NK-92 (cell line): ENCODE data around the gene TRMT61B.

Experiments
- DNase-seq: peaks from one replicate; lab custom pipeline; 2025; ENCODE audit not compliant: unreplicated experiment; lab: John Stamatoyannopoulos, UW

The TRMT61B gene

DNA sequence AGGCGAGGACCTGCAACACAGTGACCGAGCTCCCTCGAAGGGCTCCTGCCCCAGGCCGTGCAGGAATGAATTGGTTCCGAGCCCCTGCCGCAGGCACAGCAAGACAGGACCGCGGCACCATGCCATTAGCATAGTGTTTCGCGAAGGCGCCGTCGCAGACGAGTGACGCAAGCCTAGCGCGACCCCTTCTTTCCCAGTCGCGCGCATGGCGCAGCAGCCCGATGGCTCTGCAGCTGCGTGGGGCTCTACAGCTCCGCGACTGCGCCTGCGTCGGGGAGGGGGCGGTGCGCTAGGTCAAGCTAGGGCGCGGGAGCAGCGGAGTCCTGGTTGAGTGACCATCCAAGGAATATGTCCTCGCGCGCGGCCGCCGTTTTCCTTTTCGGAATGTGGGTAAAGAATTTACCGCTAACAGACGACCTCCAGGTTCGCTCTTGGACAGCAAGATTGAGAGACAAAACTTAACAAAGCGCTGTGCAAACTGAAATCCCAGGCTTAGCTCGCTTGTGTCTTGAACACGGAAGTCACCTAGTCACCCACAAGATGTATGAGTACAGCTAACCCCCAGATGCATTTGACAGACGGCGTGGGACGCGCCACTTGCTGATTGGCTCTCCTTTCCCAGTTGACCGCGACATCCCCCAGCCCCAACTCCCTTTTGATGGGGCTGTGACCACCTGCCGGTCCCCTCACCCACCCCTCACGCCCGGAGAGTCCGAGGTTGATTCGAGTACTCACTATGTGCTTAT lies at the start of gene TRMT61B:
TSS of gene TRMT61B (minus strand) at position 164 of the 746 bp plus-strand sequence. CDS start at position 132, 32 bp downstream.
- peak; percentile 74 for DNase-seq

DNA sequence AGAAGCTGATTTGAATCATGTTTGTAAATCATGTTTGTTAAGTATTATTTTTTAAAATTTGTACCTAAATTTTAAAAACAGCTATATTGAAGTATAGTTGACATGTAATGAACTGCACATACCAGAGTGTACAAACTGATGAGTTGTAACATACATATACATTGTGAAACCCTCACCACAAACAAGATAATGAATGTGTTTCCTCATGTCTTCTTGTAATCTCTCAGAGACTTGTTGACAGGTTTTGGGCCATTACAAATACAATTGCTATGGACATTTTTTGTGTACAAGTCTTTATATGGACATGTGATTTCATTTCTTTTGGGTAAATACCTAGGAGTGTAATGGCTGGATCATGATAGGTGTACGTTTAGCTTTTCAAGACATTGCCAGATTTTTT lies 45.8 kb upstream of the TRMT61B start:
- no peak for DNase-seq

DNA sequence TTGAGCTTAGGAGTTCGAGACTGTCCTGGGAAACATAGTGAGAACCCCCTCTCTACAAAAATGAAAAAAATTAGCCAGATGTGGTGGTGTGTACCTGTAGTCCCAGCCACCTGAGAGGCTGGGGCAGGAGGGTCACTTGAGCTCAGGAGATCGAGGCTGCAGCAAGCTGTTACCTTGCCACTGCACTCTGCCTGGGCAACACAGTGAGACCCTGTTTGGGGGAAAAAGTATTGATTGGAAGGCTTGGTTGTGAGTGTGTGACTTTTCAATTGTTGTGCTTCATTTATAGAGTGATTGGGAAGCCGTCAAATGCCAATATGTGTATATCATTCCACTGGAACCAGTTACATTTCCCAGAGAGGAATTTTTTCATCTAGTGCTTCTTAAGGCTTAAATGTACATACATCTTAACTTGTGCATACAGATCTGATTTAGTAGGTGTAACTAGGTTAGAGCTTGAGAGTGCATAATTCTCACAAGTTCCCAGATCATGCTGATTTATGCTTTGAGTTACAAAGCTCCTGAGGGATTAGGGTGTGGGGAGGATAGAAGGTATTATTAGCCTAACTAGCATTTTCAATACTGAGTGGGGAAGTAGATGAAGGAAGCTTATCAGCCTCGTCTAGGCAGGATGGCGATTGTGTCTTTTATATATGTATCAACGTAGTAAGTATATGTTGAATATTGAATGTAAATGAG lies 39.7 kb upstream of the TRMT61B start:
- no peak for DNase-seq

DNA sequence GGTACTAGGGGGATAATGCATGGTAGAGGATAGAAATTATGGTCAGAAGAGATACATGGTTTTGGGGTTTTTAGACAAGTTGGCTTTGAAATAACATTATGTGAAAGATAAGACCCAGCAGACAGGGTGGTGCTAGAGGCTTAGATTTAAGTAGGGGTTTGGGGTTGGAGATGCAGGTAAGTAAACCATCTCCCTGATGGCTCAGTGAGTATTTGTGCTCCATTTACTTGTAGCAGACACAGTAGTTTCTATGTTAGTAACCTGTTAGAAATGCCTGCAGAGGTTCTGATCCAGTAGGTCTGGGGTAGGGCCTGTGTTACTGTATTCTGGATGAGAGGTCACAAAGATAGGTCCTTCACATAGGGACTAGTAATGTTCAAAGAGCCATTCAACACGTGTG lies 38.1 kb upstream of the TRMT61B start:
- no peak for DNase-seq

DNA sequence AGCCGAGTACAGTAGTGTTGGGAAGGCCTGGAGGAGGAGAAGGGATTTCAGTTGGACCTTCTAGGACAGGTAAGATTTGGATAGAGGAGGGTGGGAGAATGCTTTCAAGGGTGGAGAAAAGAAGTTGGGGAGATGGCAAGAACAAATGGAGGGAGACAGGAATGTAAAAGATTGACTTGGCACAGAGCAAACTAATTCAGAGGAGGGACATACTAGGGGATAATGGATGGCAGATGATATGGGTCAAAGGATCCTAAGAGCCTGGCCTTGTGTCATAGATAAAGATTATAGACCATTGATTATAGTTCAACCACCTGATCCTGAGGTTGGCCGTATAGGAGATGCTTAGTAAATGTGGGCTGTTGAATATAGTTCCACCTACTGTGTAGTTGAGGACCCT lies 36.7 kb upstream of the TRMT61B start:
- DNase-seq: no peak

DNA sequence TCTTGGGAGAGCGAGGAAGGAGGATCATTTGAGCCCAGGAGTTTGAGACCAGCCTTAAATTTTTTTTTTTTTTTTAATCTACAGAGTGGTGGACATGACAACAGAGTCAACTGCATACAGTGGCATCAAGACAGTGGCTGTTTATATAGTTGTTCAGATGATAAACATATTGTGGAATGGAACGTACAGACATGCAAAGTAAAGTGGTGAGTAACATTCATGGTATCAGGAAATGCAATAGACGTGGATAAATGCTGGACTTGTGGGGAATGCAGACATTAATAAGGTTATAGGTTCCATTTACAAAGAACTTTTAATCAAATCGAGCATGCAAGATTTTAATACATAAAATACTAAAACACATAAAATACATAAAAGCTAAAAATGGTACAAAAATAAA lies 36.3 kb upstream of the TRMT61B start:
- DNase-seq: no peak

DNA sequence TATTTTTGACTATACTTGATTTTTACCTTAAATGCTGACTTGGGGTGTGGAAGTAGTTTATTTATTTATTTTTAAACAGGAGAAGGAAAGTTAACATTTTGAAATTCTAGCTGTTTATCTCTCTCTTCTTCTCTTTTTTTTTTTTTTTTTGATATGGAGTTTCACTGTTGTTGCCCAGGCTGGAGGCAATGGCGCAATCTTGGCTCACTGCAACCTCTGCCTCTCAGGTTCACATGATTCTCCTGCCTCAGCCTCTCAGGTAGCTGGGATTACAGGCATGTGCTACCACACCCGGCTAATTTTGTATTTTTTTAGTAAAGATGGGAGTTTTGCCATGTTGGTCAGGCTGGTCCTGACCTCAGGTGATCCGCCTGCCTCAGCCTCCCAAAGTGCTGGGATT lies 35.4 kb upstream of the TRMT61B start:
- DNase-seq: no peak

DNA sequence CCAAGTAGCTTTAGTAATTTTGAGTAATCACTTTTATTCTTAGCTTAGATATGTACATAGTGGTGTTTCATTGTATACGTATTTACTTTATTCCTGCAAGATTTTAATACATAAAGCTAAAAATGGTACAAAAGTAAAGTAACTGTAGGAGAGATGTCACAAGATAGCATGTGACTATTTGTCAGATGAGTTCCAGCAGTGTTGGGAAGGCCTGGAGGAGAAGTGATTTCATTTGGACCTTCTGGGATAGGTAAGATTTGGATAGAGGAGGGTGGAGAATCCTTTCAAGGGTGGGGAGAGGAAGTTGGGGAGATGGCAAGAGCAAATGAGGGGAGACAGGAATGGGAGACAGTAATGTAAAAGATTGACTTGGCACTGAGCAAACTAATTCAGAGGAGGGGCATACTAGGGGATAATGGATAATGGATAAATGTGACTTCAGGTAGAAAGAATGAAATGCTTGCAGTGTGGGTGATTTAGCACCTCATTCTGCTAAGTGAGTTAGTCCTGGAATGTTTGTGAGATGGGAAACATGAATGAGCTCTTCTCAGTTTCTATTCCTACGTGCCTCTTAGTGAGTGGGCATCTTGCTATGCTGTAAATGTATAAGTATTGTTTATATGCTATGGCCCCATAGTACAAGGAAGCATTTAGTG lies 34.8 kb upstream of the TRMT61B start:
- DNase-seq: no peak

DNA sequence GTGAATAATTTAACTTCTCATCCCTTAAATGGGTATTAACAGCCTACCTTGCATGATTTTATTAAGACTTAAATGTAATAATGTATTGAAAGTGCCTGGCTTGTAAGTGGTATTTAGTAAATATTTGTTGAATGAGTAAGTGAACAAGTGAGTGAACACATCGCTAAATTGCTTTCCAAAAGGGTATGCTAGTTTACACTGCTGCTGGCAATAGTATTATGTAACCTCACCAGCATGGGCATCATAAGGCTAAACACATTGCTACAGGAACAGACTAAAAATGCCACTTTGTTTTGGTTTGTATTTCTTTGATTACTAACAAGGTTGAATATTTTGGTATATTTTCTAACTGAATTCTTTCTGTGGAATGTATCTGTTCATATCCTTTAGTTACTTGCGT lies 34.2 kb upstream of the TRMT61B start:
- DNase-seq: no peak

DNA sequence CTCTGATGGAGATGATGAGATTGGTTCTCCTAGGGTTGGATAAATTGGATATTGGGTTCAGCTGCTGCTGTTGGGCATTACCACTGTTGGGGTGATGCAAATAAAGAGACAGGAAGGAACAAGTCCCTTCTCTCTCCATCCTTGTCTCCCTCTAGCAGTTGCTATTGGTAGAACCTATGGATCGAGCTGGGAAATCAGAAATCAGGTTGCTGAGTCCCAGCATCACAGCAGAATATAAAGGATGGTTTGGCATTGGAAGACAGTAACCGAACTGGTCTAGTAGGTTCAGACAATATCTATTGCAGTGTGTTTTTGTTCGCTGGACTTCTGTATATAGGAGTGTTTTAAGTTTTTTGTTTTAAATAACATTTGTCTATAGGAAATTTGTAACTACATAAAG lies 32.5 kb upstream of the TRMT61B start:
- no peak for DNase-seq

DNA sequence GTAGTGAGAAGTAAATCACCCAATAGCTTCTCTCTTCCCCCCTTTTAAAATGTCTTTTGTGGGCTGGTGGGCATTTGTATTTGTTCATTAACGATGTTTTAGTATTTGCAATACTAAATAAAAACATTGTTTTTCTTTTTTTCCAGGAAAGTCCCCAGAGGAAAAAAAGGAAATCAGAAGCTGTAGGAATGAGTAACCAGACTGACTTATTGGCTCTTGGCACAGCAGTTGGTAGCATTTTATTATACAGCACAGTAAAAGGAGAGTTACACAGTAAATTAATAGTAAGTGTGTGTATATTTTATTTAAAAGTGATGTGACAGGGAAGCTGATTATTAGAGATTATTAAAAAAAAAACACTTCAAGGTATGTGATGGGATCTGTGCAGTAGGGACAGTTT lies 31.7 kb upstream of the TRMT61B start:
- DNase-seq: no peak

DNA sequence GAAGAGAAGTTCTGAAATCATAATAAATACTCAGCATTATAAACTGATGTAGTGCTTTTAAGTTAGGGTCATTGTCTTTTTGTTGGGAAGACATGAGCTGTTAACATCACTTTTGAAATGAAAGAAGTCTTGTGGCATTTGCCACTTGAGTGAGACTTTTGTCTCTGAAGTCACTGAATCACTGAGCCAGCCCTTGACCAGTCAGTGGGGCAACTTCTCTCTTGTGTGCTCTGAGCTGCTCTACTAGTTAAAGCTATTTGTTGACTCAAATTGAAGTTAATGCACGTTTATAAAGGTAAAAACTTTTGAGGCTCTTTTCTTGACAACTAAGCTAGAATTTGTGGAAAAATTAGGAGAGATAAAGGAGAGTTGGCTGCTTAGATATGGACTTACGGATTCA lies 31.1 kb upstream of the TRMT61B start:
- DNase-seq: no peak

DNA sequence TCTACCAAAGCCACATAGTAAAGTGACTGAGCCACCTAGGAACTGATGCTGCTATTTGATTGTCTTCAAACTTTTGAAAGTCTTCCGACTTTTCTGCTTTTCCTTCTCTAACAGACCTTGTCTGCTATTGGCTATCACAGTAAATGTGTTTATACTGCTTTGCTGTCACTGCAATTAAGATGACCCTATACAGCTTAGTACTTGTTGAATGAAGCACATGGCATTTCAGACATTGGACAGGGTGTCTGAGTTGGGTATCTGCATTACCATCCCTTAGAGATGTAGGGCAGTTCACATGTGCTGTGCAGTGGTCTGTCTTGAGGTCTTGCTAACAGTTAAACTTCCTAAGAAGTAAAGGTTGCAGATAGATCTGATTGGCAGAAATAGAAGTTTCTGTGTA lies 27.9 kb upstream of the TRMT61B start:
- no peak for DNase-seq

DNA sequence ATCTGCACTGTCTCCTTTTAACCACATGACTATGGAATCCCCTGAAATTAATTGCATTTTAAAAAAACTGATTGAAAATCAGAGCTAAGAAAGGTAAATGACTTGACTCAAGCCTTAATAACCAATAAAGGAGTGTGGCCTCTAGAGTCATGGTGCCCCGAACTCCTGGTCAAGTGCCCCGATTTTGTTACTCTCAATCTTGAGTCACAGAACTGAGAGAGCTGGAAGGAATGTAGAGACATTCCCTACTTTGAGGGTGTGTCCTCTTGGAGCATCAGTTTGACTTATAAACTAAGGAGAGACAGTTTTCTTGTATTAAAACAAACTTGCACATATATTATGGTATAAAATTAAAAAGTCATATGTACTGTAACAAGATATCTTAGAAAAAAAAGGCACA lies 26.8 kb upstream of the TRMT61B start:
- no peak for DNase-seq

DNA sequence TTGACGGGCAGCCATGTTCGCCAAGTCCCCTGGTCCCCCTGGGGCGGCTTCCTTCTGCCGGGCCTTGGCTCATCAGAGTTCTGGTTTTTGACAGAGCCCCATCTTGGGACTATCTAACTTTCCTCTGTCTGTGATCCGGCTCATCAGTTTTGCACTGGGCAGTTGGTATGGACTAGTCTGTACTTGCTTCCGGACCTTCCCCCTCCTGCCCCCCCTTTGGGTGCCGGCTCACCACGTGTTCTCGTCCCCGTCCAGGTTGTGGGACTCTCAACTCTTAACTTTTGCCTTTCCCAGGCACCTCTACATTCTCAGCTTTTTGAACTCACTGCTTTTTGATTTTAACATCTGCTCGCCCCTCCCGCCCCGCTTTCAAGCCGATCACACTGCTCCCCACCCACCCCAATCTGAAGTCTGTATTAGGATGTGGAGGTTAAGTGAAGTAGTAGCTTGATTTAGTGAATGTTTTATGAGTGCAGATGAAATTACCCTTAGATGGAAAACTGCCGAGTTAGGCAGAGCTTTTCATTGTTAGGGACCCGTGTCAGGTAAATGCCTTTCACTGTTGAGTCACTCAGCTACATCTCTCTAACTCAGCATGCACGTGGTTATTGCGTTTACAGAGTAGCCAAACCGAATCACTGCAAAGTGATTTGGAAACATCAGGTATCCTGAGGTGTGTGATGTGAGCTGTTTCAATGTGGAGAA lies 25.2 kb upstream of the TRMT61B start:
- no peak for DNase-seq

DNA sequence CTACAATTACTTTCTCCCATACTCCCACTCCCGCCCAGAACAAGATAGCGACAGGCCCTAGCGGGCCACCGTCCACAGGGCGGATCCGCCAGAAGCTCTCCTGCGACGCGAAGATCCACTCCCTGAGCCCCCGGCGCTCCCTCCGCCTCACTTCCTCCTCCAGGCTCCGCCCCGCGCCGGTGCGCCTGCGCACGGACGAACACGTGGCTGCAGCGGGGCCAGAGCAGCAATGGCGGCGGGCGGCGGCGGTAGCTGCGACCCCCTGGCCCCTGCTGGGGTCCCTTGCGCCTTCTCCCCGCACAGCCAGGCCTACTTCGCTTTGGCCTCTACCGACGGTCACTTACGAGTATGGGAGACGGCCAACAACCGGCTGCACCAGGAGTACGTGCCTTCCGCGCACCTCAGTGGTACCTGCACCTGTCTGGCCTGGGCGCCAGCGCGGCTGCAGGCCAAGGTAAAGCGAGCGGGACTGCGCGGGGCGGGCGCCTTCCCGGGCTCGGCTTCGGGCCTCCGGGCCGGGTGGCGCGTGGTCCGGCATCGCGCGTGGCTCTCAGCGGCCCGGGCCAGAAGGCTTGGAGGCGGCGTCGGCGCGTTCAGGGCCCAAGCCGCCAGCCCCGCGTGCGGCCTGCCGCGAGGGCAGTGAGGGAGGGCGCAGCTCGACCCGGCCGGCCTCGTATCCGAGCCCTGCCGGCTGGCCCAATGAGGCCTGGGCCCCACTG lies 24.5 kb upstream of the TRMT61B start, which contains the start of gene WDR43:
TSS of gene WDR43 (plus strand) at position 198 of the 719 bp plus-strand sequence. CDS start at position 230, 32 bp downstream.
- DNase-seq: peak; percentile 74

DNA sequence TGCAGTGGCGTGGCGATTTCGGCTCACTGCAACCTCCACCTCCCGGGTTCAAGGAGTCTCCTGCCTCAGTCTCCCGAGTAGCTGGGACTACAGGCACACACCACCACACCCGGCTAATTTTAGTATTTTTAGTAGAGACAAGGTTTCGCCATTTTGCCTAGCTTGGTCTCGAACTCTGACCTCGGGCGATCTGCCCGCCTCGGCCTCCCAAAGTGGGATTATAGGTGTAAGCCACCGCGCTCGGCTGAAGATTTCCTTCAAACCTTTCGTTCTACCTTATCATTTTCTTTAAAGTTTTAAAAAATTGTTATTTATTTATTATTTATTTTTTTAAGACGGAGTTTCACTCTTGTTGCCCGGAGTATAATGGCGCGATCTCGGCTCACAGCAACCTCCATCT lies 23.4 kb upstream of the TRMT61B start:
- DNase-seq: no peak

DNA sequence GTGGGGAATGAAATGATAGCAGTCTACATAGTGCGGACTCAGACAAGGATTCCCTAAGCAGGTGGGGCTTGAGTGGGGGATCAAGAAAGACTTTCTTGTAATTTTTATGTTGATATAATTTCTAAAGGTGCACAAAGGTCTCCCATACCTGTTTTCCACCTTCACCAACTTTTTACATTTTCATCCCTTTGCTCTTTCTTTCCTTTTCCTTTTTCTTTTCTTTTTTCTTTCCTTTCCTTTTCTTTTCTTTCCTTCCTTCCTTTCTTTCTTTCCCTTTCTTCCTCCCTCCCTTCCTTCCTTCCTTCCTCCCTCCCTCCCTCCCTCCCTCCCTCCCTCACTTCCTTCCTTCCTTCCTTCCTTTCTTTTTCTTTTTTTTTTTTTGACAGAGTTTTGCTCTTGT lies 10.1 kb upstream of the TRMT61B start:
- DNase-seq: no peak

DNA sequence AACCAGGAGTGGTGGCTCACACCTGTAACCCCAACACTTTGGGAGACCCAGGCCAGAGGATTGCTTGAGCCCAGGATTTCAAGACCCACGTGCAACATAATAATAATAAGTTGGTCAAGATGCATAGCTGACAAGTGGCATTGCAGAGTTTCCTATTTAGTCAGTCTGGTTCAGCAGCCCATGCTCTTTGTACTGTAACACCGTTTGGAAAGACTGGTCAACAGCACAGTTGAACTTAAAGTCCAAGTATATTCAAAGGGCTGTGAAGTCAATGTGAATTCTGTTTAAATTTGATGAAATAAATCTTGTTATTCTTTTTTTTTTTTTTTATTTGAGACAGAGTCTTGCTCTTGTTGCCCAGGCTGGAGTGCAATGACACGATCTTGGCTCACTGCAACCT lies 1.5 kb upstream of the TRMT61B start:
- no peak for DNase-seq

DNA sequence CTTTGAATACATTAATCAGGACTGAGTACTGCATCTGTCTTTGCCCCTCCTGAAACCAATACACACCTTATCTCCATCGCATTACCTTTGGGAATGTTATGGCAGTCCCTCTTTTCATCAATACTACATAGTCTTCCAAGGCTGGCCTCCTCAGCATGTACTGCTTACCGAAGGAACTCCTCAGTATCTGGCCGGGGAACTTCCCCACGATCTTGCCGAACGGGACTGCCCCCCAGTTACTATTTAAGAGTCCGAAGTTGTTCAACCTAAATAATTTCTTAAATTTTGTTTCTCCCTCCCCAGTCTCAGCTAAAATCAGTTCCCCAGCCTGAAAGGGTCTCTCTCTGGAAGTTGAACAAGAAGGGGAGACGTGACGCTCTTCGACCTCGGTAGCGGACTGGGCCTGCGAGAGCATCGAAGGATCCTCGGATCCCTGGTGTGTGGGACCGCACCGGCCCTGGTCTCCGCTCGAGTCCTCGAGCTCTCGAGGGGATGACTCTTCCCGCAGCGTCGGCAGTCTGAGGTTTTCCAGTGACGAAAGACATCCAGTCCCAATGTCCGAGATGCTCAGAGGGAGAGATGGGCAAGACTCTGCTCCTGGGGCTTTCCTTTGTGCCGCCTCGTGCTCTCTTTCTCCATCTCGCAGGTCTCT lies 489 bp downstream of the TRMT61B start:
- no peak for DNase-seq
